SIG-M5 treated with dmso at 0.1 percent for 504 hours (cell line): Measurements from ENCODE around the gene TTC39A.
"Not testable (repeated sequence)": the region's sequence is repeated elsewhere in the genome, so short reads cannot be mapped to it uniquely, and the experiment has no call there.

Source experiments
- DNase-seq: peaks from one replicate; lab custom pipeline; 2025; ENCODE audit not compliant: unreplicated experiment; lab: John Stamatoyannopoulos, UW

TTC39A gene

GRCh38 chr1:51340380-51340779 lies 10.0 kb upstream of the TTC39A start:
- DNase-seq, result no peak

GRCh38 chr1:51336711-51337110 lies 6.3 kb upstream of the TTC39A start:
- DNase-seq, result no peak

GRCh38 chr1:51336004-51336403 lies 5.6 kb upstream of the TTC39A start:
- no peak for DNase-seq

- peak; percentile 35 for DNase-seq
Observed at GRCh38 chr1:51331206-51332100, 1.1 kb upstream of the TTC39A start.

- DNase-seq, result peak; percentile 31
Observed at GRCh38 chr1:51329443-51330325, 678 bp downstream of the TTC39A start.

- DNase-seq, result no peak
Observed at GRCh38 chr1:51328926-51329325, 1.4 kb downstream of the TTC39A start.

GRCh38 chr1:51328279-51328678 lies 2.1 kb downstream of the TTC39A start:
- no peak for DNase-seq

- DNase-seq, result no peak
Observed at GRCh38 chr1:51327386-51327785, 3.0 kb downstream of the TTC39A start.

- no peak for DNase-seq
Observed at GRCh38 chr1:51326839-51327238, 3.5 kb downstream of the TTC39A start.

- no peak for DNase-seq
Observed at GRCh38 chr1:51325878-51326755, 4.2 kb downstream of the TTC39A start.

- DNase-seq, result no peak
Observed at GRCh38 chr1:51325391-51325790, 5.0 kb downstream of the TTC39A start.

GRCh38 chr1:51325011-51325385 lies 5.4 kb downstream of the TTC39A start:
- not testable (repeated sequence) for DNase-seq

GRCh38 chr1:51324251-51325010 lies 5.9 kb downstream of the TTC39A start:
- DNase-seq, result no peak

GRCh38 chr1:51323778-51324177 lies 6.6 kb downstream of the TTC39A start:
- no peak for DNase-seq

- no peak for DNase-seq
Observed at GRCh38 chr1:51322417-51323101, 7.8 kb downstream of the TTC39A start.

- no peak for DNase-seq
Observed at GRCh38 chr1:51321924-51322280, 8.5 kb downstream of the TTC39A start.

GRCh38 chr1:51320967-51321923 lies 9.1 kb downstream of the TTC39A start:
- DNase-seq, result no peak

- DNase-seq, result no peak
Observed at GRCh38 chr1:51317798-51318197, 12.6 kb downstream of the TTC39A start.

- no peak for DNase-seq
Observed at GRCh38 chr1:51316846-51317120, 13.6 kb downstream of the TTC39A start.
